HG02610 (cell line): Measurements from ENCODE around the gene ATRN.
"Not testable (repeated sequence)": the region's sequence is repeated elsewhere in the genome, so short reads cannot be mapped to it uniquely, and the experiment has no call there.

Experiments used
- ATAC-seq: cut with Tn5 transposase; IDR thresholded peaks from one replicate; pipeline ENCODE4 v1.9.1; 2021; ENCODE audit warnings: mild to moderate bottlenecking, moderate library complexity; ENCODE audit not compliant: unreplicated experiment

Gene ATRN

DNA sequence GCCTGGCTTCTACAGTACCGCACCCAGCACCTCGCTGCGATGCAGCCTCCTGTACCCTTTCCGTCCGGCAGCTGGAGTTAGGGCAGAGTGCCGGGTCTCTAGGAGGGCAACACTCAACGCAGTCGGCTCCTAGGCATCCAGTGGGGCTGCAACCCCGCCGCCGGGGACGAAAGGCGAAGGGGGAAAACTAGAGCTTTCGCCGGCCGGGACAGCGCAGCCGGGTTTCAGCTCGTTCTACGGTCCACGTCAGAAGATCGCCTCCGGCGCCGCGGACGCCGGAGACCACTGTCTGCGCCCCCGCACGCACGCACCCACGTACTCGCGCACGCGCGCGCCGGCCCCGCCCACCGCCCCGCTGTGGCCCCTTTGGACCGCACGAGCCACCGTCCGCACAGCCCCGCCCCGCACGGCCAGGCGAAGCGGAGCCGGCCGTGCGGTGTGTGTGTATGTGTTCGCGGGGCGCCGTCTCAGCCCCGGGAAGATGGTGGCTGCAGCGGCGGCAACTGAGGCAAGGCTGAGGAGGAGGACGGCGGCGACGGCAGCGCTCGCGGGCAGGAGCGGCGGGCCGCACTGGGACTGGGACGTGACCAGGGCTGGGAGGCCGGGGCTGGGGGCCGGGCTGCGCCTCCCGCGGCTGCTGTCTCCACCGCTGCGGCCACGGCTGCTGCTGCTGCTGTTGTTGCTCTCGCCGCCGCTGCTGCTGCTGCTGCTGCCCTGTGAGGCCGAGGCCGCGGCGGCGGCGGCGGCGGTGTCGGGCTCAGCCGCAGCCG, at the start of gene ATRN:
Gene ATRN (plus strand): TSS at position 392 of the 770 bp plus-strand sequence. CDS start 90 bp downstream, at position 482.
- peak; percentile 79 for ATAC-seq

DNA sequence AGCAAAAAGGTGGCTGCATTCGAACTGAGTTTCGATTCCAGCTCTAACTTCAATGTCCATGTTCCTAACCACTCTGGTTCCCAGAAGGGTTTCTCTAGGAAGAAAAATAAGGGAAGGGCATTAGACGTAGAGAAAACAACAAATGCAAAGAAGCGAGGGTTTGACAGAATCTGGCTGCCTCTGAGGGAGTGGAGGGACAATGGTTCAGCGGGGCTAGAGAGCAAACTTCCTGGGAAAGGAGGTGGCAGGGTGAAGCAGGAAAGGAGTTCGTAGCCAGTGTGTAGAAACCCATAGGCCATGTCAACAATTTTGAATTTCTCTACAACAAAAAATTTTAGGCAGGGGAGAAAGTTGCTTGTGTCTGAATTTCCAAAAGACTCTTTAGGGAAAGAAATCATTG, 48.8 kb upstream of the ATRN start:
- no peak for ATAC-seq

DNA sequence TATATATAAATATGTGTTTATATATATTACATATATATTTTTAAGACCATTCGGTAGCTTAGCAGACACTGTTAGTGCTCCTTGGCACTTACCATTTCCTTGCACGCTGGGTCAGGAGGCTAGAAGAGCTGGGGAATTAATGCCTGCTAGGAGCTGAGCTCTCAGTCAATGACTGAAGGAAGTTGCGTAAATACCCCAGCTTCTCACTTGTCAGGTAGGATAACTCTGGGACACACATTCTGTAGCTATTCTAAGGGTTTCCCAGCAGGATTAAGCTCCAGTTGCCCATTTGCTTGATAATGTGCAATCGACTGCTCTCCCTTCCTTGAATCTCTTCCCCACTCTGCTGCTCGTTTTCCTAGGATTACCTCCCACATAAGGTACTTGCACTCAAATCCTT, 47.7 kb upstream of the ATRN start:
- no peak for ATAC-seq

DNA sequence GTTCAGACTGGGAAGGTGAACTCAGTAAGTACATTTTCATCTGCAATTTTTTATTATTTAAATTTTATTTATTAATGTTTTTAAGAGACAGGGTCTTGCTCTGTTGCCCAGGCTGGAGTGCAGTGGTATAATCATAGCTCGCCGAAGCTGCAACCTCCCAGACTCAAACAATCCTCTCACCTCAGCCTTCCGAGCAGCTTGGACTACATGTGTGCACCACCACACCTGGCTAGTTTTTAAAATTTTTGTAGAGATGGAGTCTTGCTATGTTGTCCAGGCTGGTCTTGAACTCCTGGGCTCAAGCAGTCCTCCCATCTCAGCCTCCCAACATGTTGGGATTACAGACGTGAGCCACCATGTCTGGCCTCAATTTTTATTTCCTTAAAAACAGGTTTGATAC, 44.1 kb upstream of the ATRN start:
- not testable (repeated sequence) for ATAC-seq

DNA sequence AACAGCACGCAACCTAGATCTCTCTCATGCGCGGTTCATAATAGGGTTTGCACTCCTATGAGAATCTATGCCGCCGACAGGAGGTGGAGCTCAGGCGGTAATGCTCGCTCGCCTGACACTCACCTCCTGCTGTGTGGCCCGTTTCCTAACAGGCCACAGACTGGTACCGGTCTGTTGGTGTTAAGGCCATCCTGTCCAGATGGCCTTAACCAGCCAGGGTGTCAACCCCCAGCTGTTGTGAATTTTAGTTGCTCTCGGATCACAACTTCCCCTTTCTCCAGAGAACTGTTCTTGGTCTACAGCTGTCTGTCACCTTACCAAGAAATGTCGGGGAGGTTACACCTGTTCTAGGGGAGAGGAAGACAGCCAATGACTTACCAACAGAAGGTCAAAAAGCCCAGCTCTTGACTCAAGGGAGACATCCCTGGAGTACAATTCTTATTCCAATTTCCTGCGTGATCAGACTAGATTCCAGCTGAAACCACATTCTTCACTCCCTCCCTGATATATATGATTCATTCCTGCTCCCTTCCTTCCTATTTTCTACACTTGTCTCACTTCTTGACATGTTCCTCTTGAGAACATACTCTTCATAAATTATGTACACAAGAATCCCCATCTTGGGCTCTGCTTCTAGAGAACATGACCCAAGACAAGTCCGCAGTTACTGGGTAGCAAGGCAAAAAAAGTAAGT, 40.3 kb upstream of the ATRN start:
- ATAC-seq, result peak; percentile 55

DNA sequence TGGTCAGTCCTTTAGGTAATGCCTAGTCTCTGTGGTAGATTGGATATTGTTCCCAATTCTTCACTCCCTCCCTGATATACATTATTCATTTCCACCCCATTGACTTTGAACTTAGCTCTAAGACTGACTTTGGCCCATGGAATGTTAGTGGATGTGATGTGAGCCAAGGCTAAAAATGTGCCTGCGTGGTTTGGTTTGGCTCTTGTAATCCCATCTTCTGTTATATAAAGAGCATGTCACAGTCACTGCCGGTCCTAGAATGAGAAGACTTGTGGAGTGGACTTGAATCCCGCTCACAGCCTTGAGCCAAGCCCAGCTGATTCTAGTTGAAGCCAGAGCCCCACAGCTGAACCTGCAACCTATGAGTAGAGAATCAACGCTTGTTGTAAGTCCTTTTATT, 39.7 kb upstream of the ATRN start:
- ATAC-seq, result no peak

DNA sequence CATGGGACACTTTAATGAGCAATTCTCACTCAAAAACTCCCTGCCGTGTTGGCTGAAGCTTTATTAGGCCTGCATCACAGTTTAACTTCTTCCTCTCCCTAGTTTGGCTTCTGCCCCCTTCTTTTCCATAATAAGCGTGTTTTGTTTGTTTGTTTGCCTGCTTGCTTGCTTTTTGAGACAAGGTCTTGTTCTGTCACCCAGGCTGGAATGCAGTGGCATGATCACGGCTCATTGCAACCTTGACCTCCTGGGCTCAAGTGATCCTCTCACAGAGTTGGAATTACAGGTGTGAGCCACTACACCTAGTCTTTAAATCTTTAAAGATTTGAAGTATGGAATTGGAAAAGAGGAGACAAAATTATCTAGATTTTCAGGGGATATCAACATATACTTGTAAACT, 38.0 kb upstream of the ATRN start:
- ATAC-seq, result no peak

DNA sequence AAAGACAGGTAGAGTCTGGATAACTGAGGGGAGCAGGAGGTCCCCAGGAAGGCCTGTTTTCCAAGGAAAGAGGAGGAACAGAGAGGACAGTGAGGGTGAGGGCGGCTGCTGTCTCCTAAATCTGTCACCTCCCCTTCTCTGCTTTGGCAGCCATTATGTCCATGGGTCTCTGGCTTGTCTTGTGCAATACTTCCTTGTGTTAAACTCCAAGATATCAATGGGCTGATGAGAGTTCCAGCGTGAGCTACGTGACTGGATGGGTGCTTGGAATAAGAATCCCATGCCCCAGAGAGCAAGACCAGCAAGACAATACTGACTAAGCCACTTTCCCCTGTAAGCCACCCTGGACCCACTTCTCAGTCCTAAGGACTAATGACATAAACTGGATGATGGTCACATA, 37.1 kb upstream of the ATRN start:
- ATAC-seq, result no peak

DNA sequence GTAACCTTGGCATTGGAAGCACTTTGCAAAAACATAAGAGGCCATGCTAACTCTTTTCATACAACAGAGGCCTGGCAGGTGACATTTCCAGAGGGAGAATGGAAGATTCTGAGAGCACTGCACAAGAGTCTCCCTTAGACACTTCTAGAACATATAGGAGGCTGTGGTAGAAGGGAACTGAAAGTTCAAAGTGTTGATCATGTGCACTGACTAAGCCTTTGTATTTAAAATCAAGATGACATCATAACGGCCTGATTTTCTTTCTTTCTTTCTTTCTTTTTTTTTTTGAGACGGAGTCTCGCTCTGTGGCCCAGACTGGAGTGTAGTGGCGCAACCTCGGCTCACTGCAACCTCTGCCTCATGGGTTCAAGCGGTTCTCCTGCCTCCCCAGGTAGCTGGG, 36.6 kb upstream of the ATRN start:
- no peak for ATAC-seq

DNA sequence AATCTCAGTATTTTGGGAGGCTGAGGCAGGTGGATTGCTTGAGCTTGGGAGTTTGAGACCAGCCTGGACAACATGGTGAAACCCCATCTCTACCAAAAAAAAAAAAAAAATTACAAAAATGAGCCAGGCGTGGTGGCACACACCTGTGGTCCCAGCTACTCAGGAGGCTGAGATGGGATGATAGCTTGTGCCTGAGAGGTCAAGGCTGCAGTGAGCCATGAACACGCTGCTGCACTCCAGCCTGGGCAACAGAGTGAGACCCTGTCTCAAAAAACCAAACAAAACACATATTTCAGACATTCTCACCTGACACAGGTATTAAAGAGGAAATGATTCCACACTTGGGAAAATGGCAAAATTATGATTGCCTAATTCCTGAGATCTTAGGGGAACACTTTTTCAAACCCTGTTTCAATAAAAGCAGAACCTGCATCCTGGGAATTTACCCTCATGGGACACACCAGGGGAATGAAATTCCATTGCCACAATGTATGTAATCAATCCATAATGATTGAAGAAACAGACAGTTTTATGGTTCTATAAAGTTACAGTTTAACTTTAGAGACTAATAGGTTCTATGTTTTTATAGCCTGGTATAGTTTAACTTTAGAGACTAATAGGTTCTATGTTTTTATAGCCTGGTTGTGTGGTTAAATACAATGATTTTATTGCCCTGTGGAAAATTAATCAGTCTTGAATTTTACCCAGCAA, 33.8 kb upstream of the ATRN start:
- no peak for ATAC-seq

DNA sequence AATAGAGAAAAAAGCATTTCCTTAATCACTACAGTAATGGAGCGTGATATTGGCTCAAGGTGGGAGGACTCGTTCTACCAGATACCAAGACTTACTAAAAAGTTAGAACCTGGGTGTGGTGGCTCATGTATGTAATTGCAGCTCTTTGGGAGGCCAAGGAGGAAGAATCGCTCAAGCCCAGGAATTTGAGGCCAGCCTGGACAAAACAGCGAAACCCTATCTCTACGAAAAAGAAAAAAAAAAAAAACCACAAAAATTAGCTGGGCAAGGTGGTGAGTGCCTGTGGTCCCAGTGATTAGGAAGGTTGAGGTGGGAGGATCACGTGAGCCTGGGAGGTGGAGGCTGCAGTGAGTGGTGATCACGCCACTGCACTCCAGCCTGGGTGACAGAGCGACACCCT, 24.0 kb upstream of the ATRN start:
- ATAC-seq, result no peak

DNA sequence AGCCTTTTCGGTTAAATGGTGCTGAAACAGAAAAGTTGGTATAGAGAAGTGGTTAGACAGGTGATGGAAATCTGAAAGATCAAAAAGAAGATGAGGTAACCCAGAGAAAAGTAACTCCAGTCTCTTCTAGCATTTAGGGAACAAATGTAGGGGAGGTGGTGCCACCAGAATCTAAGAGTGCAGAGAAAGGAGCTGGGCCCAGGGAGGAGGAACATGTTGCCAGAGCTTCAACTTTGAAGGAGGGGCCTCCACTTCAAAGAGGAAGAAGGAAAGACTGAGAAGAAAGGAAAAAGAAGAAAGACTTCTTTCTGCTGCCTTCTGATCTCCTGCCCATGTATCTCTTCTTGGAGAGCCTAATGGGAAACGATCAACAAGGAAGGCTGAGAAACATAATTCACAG, 23.5 kb upstream of the ATRN start:
- ATAC-seq, result no peak

DNA sequence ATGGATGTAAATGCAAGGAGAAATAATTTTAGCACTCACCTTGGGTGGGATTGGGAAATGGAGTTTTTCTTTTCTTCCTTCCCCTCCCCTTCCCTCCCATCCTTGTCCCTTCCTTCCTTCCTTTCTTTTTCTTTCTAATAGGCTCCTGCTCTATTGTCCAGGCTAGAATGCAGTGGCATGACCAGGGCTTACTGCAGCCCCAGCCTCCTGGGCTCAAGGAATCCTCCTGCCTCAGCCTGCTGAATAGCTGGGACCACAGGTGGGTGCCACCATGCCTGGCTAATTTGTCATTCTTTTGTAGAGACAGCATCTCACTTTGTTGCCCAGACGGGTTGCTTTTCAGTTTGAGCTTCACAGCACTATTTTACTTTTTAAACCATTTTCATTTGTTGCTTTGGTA, 21.5 kb upstream of the ATRN start:
- no peak for ATAC-seq

DNA sequence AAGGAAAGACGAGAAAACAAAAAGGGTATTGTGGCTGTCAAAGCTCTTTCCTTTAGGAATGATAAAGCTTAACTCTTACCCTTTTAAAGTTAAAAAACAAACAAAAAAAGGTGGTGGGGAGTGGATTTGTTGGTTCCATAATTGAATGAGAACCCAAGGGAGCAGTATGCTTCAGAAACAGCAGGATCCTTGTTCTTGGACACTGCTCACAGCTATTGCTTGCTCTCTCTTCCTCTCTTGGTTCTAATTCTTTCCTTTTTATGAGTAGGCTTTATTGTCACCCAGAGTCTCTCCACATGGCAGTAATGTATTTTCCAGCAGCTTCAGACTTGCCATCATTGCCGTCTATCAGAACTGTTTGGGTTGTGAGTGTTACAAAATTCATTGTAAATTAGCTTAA, 18.7 kb upstream of the ATRN start:
- ATAC-seq, result no peak

DNA sequence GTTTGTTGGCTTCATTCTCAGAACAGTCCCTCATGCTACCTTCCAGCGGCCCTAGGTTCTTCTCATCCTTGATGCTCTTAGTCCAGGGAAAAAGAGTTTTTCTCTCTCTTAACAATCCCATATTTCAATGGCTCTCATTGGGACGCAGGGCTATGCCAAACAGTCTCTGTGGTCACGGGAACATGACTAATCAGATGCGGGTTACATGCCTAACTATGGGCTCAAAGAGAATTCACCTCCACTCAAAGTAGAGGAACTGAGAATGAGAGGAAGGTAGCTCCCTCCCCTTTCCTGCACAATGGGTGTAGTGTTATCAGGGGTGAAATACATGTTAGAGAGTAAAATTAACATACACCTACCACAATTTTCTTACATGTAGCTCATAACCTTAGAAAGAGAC, 18.1 kb upstream of the ATRN start:
- peak; percentile 58 for ATAC-seq

DNA sequence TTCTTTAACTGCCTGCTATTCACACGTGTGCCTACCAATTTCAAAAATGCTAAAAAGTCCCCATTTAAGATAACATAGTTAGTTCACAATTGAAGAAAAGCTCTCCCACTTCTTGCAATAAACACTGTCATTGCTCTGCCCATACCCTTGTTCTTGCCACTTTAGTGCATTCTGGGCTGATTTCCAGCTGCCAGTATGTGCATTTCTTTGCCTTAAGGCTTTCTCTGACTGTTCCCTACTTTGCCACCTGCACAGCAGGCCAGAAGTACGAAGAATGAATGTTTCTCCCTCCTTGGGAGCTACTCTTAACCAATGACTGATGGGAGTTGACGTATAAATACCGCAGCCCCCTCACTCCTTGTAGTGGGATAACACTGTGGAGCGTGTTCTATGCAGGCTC, 16.0 kb upstream of the ATRN start:
- no peak for ATAC-seq

DNA sequence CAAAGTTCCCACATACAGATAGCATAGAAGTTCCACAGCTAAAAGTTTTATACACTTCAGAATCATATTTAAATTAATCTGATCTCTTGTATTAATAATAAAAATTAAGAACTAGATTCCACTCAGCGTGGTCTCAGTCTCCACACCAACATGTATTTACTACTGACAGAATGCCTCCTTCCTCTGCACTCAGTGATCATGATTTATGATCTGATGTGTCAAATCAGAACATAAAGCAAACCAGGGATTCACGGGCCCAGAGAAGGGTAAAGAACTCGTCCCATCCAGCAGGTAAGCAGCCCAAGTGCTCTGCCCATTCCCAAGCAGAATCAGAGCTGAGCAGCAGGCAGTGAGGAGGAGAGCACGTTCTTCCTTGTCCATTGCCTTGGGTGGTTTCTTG, 14.2 kb upstream of the ATRN start:
- ATAC-seq, result no peak

DNA sequence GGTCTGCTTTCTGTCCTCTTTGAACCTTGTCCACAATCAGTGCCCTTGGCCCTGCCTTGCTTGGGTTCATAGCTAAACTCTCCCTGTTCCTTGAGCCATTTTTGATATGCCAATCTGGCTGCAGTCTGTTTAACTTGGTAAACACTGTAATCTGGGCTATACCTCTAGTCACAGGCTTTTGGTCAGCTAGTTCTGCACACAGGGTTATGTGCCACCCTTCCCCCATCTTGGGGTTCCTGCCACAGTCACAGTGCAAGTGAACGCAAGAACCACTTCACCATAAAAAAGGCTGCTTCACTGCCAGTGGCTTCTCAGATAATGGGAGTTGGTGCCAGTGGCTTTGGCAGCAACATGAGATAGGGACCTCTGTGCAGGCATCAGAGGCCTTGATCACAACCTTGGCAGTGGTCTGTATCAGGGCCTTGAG, 10.9 kb upstream of the ATRN start:
- no peak for ATAC-seq

DNA sequence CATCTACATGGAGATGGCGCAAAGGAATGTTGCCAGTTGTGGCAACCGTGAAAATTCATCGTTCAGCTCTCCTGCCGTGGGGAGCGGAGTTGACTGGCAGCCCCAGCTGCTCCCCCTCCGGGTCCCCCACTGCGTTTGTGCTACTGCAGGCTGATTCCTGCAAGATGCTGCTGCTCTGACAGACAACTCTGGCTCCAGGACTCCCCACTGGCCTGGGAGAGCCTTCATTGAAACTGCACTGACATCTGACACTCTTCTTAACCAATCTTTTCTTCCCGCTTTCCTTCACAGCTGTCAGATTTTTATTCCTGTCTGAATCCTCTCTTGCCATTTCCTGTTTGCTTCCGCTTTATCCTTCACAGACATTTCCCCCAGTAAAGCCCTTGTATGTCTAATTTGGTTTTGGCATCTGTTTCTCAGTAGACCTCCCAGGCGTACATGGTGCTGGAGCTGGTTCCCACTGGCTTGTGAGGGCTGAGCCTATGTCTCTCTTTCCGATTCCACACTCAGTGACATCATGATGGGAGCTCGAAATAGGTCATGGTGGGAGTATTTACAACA, 9.5 kb upstream of the ATRN start:
- no peak for ATAC-seq

DNA sequence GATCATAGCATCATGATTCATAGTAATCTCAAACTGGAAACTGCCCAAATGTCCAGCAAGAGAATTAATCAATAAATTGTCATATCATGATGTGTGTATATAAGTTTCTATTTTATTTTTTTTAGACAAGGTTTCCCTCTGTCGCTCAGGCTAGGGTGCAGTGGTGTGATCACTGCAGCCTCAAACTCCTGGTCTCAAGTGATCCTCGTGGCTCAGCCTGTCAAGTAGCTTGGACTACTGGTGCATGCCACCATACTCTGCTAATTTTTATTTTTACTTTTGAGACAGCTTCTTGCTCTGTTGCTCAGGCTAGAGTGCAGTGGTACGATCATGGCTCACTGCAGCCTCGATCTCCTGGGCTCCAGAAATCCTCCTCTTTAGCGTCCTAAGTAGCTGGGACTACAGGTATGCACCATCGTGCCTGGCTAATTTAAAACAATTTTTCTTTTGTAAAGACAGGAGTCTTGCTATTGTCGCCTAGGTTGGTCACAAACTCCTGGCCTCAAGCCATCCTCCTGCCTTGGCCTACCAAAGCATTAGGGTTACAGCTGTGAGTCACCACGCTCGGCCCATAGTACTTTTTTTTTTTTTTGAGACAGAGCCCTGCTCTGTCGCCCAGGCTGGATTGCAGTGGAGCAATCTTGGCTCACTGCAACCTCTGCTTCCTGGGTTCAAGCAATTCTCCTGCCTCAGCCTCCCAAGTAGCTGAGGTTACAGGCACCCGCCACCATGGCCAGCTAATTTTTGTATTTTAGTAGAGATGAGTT, 8.7 kb upstream of the ATRN start:
- no peak for ATAC-seq

DNA sequence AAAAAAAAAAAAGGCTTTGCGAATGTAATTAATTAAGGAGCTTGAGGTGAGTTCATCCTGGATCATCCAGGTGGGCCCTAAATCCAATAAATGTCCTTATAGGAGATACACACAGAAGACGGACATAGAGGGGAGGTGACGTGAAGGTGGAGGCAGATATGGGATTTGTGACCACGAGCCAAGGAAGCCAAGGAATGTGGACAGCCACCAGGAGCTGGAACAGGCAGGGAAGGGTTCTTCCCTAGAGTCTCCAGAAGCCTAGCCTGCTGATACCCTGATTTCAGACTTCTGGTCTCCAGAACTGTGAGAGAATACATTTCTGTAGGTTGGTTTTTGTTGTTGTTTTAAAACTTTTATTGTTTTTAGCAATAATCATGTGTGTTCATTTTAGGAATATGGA, 6.7 kb upstream of the ATRN start:
- no peak for ATAC-seq
